ENCODE results near the gene STMN3. TPM values are rescaled to one million over a fixed set of nuclear protein-coding genes. Genes with fewer than 3 reads are reported as not detected.
"Not testable (repeated sequence)": the region's sequence is repeated elsewhere in the genome, so short reads cannot be mapped to it uniquely, and the experiment has no call there.

The STMN3 gene
- total RNA-seq, 2 donors from 2014 or later = 2.5 to 5.3 TPM

DNA sequence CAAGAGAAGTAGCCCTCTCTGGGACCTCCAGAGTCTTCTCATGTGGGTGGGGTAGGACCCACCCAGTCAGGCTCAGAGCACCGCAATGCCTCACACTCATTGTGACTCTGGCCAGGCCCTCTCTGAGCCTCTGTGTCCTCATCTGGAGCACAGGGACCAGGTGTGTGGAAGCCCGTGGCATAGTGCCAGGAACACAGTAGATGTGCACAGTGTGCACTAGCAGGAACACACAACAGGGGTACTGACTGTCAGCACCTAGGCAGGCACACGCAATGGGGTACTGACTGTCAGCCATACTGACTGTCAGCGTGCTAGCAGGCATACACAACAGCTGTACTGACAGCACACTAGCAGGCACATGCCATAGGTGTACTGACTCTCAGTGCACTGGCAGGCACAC, 2.0 kb upstream of the STMN3 start:
- H3K27ac ChIP-seq = no peak overlapping the region
- H3K4me1 ChIP-seq = peaks cover 9% of the 10 kb centered on the region
- H3K4me3 ChIP-seq = no peak overlapping the region
- peaks cover 19% of the 10 kb centered on the region for H3K27me3 ChIP-seq
- no peak for TF ChIP-seq CTCF (IDR thresholded peaks at IDR 0.05)
- intact Hi-C loops (cut with DNase I) = no loop called here
- no peak overlapping the region for H3K9ac ChIP-seq (ENCODE audit: low read depth in 2 of 2, low read length in 2 of 2)
- H3K36me3 ChIP-seq = no peaks in the 10 kb centered on the region
- DNase-seq = no peak
- no peaks in the 10 kb centered on the region for H3K9me3 ChIP-seq

DNA sequence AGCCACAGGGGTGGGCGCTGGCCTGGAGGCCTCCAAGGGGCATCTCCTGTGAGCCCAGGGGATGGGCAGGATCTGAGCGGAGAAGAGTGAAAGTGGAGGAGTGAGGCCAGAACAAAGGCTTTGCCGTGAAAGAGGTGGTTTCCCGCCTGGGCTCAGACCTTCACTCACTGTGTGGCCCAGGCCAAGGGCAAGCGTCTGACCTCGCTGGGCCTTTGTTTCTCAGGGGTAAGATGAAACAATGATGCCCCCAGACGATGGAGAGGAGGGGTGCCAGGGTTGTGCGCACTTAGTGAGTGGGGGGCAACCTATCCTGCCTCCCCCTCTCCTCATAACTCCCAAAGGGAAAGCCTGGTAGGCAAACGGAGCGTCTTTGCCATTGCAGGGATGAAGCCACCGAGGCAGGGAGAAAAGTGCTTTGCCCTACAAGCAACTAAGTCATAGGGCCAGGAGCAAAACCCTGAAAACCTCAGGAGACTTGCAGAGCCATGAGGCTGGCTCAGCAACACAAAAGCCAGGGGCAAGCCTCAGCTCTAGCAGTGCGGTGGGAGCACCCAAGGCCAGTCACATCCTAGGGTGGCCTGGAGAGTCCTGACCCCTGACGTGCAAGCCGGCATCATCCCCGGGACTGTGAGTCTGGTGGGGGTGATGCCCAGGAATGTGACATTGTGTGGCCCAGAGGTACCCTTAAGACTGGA, 897 bp upstream of the STMN3 start:
- no peak for TF ChIP-seq CTCF (IDR thresholded peaks at IDR 0.05)
- intact Hi-C loops (cut with DNase I) = no loop called here
- Histone ChIP-seq H3K27ac (peak overlapping the region; percentile 57), H3K4me1 (peaks cover 2% of the 10 kb centered on the region), H3K36me3 (no peaks in the 10 kb centered on the region), H3K4me3 (no peak overlapping the region), H3K9me3 (no peaks in the 10 kb centered on the region), H3K27me3 (peaks cover 19% of the 10 kb centered on the region), H3K9ac (ENCODE audit: low read depth in 2 of 2, low read length in 2 of 2) (no peak overlapping the region)
- no peak for DNase-seq

DNA sequence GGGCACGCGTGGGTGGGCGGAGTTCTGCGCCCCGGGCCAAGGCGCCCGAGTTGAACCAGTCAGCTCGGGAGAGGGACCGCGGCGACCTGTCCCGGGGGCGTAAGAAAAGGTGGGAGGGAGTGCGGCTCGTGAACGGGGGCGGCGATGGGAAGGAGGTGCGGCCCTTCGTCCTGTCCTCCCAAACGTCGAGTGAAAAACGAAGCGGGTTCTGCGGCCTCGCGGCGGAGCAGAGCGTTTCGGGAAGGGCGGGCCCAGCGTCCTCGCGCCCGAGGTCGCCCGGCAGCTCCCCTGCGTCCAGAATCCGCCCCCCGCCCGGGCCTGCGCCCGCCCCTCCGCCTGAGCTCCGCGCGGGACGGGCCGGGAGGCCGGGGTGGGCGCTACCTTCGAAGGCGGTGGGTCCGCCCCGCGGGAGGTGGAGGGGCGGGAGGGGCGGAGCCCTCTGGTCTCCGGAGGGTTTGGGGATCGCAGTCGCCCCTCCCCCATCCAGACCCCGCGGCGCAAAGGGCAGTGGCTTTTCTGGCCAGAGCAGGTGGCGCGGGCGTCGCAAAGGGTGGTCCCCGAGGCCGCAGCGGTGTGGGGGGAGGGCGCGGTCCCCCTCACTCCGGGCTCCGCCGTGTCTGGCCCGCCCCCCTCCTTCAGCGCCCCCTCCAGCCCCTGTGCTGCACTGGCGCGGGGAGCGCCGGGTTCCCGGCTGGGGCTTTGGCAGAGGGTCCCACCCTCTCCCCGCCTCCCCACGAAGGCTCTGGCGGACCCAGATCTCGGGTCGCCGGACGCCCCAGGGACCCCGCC, 838 bp downstream of the STMN3 start:
- DNase-seq = no peak
- TF ChIP-seq CTCF (IDR thresholded peaks at IDR 0.05) = no peak
- intact Hi-C loops (cut with DNase I) = no loop called here
- Histone ChIP-seq H3K4me3 (peak overlapping the region; percentile 50), H3K27ac (no peak overlapping the region), H3K27me3 (peaks cover 19% of the 10 kb centered on the region), H3K9ac (ENCODE audit: low read depth in 2 of 2, low read length in 2 of 2) (peak overlapping the region in 1 of 2 donors; percentile 72), H3K4me1 (no peaks in the 10 kb centered on the region), H3K36me3 (no peaks in the 10 kb centered on the region), H3K9me3 (no peaks in the 10 kb centered on the region)

DNA sequence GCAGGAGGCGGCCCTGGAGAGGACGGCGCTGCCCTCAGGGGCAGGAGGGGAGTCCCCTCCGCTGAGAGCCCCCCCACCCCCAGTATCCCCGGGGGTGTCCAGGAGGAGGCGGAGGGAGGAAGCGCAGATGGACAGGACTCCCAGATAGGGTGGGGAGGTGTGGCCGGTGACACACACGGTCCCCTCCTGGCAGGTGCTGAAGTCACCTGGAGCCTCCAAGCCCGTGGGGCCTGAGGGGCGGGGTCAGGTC, 1.4 kb downstream of the STMN3 start:
- no peaks in the 10 kb centered on the region for H3K36me3 ChIP-seq
- peak overlapping the region; percentile 50 for H3K4me3 ChIP-seq
- H3K9ac ChIP-seq (ENCODE audit: low read depth in 2 of 2, low read length in 2 of 2) = peak overlapping the region in 1 of 2 donors; percentile 37
- H3K27me3 ChIP-seq = peaks cover 19% of the 10 kb centered on the region
- no peak for DNase-seq
- no peaks in the 10 kb centered on the region for H3K4me1 ChIP-seq
- intact Hi-C loops (cut with DNase I) = no loop called here
- TF ChIP-seq CTCF (IDR thresholded peaks at IDR 0.05) = no peak
- no peaks in the 10 kb centered on the region for H3K9me3 ChIP-seq
- no peak overlapping the region for H3K27ac ChIP-seq

DNA sequence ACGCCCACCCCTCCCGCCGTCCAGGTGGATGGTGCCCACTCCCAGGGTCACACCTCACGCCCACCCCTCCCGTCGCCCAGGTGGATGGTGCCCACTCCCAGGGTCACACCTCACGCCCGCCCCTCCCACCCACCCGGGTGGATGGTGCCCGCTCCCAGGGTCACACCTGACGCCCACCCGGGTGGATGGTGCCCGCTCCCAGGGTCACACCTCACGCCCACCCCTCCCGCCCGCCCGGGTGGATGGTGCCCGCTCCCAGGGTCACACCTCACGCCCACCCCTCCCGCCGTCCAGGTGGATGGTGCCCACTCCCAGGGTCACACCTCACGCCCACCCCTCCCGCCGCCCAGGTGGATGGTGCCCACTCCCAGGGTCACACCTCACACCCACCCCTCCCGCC, 2.7 kb downstream of the STMN3 start:
- H3K9ac ChIP-seq (ENCODE audit: low read depth in 2 of 2, low read length in 2 of 2); intact Hi-C loops (cut with DNase I); H3K9me3 ChIP-seq; H3K4me1 ChIP-seq; H3K4me3 ChIP-seq; H3K27ac ChIP-seq; H3K36me3 ChIP-seq; DNase-seq: not testable (repeated sequence)
- H3K27me3 ChIP-seq = peaks cover 19% of the 10 kb centered on the region
